ENCODE measurements around the gene CFAP100.

Gene CFAP100

DNA sequence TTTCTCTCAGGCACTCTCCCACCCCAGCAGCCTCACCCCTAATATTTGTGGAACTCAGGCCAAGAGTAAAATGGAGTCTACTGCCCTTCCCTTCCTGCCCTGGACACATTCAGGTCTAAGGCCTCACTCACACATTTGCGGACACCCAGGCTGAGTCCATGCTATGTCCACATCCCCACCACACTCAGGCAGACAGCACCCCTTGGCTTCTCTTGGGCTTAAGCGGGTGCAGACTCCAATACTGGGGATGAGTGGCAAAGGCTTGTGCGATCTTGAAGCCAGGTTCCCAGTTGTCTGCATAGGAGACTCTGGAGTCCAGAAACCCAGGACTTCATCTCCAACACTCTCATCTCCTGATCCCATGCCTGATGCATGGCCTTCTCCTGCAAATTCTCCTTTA is 17.5 kb upstream of the CFAP100 start:
- no peak for DNase-seq

DNA sequence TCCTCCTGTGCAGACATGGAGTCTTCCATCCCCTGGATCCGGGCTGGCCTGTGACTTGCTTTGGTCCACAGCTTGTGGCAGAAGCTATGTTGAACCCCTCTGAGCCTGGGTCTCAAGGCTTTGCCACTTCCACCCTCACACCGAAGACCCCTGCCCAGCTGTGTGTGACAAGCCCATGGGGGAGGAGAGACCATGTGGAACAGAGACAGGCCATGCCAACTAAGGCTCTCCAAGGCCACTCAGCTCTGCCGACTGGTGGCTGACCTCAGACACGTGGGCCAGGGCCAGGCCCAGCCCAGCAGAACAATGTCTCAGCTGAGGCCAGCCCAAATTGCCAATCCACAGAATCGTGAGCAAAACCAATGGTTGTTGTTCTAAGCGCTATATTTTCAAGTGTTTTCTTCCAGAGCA is 16.4 kb upstream of the CFAP100 start:
- DNase-seq = no peak

DNA sequence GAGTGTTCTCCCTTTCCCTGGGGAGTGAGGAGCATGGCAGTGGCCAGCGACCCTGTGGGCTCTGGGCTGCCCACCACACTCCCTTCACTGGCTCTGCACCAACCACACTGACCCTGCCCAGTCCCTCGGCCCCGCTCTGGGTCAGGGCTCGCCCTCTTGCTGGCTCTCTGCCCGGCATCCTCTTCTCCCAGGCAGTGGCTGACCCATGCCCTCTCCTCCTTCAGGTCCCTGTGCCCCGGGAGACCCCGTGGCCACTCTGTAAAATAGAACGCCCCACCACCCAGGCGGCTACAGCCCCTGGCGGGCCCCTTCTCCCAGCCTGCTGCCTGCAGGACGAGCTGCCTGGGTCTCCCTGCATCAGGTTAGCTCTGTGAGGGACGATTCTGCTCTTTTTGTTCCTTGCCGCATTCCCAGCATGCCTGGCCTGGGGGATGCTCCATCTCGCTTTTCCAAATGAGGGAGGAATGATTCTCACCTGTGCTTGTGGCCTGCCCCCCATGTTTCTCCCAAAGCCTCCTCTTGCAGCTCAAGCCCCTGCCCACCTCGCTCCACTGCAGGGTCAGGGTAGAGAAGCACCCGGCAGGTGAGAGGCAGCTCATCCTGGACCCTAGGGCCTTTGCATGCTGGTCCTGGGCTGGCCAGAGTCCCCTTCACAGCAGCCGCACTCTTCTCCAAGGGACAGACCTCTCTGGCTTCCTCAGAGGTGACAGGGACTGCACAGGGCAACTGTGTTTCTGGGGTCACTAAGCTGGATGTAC is 14.5 kb upstream of the CFAP100 start:
- DNase-seq = no peak

DNA sequence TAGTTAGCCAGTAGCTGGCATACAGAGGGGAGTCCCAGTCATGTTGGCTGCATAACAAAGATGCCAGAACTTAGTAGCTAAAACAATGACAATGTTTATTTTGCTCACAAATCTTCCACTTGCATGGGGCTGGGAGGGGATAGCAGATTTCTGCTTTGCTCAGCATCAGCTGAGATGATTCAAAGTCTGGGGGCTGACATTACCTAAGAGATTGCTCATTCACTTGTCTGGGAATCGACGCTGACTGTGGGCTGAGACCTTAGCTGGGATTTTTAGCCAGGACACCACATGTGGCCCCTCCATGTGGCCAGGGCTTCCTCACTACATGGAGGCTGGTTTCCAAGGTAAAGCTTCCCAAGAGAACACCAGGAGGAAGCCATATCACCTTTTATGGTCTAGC is 12.7 kb upstream of the CFAP100 start:
- no peak for DNase-seq

DNA sequence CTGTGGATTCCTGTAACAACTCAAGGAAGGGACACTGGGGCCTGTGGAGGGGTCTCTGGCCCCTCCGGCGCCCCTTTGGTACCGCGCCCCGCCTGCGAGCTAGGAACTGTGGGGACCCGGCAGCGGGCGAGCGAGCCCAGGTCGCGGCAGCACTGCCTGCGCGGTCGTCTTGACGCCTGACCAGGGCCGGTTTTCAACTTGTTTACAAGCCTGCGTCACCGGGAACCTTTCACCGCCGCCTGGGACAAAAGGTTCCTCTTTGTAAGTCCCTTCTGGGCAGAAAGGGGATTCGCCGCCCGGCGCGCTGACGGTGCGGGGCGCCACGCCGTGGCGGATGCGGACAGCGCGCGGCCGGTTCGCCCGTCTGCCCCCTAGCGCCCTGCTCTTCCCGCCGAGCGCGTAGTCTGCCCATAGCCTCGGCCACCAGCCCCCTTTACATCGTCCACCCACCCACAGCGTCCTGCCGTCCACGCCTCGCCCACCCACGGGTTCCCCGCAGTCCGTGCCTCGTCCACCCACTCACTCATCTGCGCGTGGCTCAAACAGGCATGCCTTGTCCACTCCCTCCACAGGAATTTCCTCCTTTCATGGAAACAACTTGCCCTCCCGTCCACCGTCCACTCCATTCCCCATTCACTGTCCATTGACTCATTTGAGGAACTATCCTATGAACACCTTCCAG is 5.5 kb upstream of the CFAP100 start:
- peak; percentile 93 to 96 for DNase-seq

DNA sequence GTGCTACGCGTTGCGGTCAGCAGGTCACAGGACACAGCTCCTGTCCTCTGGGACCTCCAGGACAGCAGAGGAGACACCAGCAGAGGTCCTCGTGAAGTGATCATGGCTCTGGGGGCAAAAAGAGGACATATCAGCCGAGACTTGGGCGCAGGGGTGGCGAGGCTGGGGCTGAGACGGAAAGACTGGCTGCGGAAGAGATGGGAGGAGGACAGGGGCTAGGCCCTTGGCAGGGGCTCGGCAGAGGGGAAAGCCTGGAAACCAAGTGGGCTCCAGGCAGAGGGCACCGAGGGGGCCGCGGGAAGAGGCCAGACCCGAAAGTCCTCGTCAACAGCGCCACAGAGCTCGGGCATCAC is 4.9 kb upstream of the CFAP100 start:
- no peak for DNase-seq

DNA sequence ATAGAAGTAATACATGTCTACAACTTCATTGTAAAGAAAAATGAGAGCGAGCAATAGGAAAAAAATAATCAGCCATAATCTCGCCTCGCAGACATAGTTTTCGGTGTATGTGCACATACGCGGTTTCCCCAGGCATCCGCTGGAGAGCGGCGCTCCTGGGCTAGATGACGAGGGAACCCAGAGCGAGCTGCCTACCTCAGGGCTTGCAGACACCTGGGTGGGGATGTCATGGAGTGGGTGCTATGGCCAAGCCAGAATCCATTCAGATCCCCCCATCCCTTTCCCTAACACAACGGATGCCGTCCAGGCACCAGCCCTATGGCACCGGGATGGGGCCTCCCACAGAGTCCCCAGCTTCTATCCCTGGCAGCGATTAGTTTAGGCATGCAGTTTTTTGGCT is 4.5 kb upstream of the CFAP100 start:
- no peak for DNase-seq

DNA sequence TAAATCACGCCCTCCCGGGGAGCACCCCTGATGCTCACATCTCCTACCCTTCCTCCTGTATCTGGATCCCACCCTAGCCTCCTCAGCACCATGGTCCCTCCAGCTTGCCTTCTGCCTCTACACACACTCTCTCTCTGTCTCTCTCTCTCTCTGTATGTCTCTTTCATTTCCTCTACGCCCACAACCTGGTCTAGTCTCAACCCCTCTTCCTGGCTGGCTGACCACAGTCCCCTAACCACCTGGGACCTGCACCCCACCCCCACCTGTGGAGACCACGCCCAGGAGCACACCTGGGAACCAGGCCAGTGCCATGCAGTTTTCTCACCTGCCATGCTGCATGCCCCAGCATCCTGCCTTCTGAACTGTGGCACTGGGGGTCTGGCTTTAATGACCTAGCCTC is 4.0 kb upstream of the CFAP100 start:
- no peak for DNase-seq

DNA sequence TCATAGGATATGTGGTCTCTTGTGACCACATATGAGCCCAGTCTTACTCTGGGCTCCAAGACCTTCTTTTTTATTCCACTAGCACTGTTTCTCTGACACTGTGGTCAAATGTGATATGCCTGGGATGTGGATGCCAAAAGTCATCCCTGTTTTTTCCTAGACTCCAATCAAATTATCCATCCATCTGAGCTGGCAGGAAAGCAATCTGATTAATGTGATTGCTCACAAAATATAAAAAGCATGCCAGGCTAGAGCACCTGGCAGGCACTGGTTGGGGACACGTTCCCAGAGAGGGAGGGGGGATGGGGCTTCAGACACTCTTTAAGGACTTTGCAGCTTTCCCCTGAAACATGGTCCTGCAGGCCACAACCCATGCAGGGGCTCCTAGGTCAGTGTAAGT is 3.1 kb upstream of the CFAP100 start:
- no peak for DNase-seq

DNA sequence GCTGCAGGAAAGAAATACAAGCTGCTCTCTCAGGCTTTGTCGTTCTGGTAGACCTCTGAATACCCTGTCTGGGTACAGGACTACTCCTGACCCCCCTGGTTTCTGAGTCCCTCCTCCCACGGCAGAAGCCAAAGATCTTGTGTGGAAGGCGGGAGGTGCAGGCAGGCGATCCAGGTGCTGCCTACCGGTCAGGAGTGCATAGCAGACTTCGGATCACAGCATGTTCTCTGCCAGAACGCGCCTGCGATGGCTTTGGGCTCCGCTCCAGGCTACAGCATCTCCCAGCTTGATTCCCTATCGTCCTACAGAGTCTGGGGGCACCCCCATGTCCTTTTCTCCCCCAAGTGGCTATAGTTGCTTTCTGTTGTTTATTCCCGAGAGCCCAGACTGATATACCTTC is 2.5 kb upstream of the CFAP100 start:
- no peak for DNase-seq

DNA sequence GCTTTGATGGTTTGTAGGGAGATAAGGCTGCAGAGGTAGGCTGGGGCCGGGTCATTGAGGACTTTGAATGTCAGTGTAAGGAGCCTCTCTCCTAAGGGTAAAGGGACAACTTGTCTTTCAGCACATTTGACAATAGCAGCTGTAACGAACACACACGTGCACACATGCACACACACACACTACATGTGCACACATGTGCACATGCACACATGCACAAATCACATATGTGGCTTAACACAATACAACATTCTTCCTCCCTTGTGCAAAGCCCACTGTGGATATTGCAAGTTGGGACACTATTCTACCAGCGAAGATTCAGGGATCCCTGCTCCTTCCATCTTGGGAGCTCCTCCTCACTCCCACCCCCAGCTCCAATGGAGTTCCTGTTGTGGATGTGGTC is 1.1 kb upstream of the CFAP100 start:
- DNase-seq = no peak

DNA sequence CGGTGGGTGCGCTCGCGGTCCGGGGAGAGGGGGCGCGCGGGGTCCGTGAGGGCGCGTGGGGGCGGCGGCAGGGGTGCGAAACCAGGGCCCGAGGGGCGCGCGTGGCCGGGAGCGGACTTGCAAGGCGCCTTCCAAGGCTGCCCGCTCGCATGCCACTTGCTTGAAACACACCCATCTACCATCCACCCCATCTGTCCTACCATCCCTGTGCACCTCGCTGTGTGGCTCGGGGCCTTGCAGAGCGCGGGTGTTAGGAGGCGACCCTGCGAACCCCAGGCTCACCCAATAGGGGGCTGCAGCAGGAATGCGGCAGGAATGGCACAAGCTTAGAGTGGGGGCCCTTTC is 240 bp downstream of the CFAP100 start:
- no peak for DNase-seq

DNA sequence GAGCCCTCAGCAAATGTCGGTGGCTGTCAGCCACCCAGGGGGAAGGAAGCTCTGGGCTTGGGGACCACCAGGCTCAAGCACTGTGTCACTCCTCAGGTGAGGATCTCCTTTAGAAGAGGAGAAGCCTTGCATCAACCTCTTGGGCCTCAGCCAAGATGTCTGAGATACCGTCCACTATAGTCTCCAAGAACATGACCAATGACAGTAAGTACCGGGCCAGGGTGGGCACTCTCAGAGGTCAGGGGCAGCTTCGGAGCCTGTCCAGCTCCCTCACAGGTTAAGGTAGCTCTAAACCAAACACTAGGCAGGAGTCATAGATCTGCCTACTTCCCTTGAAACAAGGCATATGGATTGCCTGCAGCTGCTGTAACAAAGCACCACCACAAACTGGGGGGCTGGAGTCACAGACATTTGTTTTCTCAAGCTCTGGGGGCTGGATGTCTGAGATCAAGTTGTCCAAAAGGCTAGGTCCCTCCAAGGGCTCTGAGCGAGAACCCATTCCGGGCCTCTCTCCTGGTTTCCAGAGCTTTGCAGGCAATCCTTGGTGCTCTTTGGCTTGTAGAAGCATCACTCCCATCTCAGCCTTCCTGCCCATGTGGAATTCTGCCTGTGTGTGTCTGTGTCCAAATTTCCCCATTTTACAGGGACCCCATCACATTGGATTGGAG is 1.3 kb downstream of the CFAP100 start:
- no peak for DNase-seq

DNA sequence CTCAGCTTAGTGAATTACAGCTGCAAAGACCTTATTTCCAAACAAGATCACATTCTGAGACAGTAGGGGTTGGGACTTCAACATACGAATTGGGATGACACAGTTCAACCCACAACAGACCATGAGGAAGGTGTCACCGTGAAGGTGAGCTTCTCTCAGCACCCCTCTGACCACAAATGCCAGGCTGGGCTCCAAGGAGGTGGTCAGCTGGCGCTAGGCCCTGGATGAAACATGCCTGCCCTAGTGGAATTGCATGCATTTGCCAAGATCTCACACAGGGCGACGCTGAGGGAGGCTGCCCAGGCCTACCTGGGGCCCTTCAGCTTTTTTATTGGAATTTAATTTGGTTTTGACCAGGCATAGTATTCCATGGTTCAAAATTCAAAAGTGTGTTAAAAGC is 1.8 kb downstream of the CFAP100 start:
- no peak for DNase-seq

DNA sequence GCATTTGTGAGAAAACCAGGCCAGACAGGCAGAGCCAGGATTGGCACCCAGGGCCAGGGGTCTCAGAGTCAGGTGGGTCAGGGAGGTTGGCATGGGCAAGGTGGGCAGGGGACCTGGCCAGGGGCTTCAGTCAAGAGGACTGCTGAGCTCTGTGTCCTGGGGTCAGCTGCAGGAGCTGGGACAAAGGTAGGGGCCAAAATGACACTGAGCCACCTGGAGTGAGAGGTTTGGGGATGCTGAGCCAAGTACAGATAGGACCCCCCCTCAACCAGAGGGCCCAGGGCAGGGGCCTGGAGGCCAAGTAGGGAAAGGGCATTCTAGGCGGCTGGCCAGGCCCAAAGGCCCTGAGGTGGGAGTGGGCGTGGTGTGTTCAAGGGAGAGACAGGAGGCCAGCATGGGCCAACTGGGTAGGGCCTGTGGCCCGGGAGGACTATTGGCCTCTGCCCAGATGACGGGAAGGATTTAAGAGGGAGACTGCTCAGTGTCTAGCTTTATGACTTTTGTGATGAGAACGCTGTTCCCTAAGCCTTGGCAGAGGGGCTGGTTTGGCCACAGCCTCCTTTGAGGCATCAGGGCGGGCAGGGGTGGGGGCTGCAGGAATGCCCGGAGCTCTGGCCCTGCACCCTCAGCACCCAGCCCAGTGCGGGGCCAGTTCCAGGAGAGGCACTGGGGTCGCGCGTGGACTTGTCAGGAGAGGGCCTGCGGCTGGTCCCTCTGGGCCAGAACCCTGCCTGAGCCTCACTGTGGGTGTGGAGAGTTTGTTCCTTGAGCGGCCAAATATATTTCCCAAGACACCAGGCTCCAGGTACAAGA is 3.1 kb downstream of the CFAP100 start:
- no peak for DNase-seq

DNA sequence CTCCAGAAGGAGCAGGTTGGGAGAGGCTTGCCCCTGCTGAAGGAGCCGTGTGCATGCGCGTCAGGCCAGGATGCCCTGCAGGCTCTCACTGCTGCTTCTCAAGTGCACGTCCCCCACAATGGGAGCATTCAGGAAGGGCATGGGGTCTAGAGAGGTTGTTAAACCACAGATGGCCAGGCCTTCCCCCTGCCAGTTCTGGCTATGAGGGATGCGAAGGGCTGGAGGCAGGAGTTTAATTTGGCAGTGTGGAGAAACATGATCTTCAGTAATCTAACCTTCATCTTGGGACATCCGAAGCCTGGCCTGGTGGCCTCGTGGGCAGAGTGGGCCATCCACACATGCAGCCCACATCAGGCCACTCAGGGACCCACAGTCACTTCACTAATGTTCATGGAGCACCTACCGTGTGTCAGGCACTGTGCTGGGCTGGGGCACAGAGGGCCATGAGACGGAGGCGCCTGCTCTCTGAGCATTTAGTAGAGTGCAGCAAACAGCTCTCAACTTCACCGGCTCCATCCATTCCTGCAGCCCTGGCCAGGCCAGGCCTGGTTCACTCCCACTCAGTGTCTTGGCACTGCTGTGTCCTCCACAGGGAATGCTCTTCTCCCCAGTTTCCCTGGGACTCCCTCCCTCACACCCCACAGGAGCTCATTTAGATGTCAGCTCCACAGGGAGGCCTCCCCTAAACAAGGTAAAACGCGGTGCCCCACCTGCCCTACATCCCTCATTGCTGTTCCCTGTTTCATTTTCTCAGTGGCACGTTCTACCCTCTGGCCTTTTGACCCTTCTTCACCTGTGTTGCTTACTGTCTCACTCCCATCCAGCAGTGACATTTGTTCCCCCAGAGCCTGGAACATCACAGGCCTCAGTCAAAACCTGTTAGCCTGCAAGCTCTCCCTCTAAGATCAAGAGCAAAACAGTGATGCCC is 4.0 kb downstream of the CFAP100 start:
- DNase-seq = no peak

DNA sequence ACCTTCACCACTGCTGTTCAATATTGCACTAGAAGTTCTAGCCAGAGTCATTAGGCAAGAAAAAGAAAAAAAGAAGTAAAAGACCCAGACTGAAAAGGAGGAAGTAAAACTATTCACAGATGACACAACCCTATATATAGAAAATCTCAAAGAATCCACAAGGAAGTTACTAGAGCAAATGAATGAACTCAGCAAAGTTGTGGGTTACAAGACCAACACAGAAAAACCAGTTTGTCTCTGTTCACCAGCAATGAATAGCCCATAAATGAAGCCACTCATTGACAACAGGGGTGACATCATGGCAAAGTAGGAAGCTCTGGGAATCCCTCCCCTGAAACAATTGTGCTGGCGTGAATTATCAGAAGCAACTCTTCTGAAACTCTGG is 4.6 kb downstream of the CFAP100 start:
- peak; percentile 92 to 96 for DNase-seq

DNA sequence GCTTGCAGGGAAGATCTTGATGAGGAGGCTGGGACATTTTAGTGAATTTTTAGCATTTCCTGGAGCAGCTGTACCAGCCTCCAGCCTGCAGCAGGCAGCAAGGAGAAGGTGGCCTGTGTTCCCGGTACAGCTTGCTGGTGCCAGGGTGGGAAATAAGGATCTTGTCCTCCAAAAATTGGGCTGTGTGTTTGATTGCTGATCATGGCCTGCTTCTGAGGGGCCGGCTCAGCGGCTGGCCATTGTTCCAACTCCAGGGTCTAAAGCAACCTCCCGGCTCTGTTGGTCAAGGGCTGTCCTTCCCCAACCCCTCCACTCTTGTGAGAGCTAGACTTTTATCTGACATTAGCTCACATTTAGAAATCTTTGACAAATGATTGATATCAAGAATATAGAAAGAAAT is 5.0 kb downstream of the CFAP100 start:
- no peak for DNase-seq

DNA sequence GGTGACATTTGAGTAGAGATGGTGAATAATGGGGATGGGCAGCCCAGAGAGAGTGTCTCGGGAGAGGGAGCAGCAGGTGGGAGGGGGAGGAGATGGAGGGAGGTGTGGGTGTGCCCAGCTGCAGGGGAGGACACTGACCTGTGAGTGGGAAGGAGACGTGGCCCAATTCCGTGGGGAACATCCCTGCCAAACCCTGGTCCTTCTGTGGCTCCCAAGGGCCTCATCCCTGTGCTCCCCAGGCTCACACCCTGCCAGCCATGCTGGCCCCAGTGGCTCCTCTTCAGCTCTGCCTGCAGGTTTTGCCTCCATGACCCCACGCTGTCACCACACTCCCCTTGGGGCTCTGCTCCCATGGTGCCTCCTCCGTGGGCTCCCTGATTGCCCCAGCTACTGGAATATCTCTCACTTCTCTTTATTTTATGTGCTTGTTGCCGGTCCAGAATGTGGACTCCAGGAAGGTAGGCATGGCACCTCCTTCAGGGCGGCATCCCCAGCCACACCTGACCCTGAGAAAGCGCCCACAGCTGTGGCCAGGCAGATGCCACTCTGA is 7.0 kb downstream of the CFAP100 start:
- no peak for DNase-seq

DNA sequence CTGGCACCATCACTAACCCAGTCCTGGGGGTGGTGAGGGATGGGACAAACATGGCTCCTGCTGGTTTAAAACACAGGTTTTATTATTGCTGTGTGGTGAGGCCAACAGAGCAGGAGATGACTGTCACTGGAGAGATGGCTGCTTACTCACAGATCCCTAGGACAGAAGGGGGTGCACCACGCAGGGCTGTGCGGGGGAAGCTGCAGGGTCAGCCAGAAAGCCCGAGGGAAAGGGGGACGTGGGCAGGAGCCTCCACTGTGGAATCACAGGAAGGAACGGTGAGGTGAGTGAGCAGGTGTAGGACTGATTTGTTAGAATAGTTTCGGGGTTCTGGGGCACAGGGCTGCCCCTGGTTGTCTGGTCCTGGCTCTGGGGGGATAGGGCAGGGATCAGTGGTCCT is 7.5 kb downstream of the CFAP100 start:
- DNase-seq = no peak

DNA sequence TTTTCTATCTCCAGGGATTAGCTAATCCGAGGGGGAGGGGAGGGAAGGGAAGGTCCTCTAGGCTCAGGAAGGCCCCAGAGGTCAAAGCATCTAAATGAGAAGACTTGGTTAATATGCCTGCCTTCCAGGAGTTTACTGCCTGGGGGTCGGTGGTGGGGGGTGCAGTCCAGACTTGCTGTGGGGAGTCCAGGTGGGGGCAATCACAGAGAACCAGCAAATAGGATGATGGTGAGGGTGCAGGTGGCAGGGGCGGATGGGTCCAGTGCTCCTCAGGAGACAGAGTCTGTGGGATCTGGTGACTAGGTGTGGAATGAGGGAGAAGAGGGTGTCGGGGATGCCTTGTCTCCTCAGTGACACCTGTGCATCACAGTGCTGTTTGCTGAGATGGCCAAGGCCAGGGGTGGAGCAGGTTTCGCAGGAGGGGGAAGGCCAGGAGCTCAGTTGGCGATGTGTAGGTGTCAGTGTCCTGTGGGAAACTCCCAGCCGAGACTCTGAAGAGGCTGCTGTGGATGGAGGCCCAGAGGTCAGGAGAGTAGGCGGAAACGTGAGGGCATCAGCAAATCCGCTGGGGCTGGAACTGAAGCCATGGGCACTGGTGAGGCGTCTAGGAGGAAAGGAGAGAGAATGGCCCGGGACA is 8.1 kb downstream of the CFAP100 start:
- no peak for DNase-seq

Measured in inflammatory macrophage (primary cell).